ENCODE measurements around the gene ZFP69B.

DNA sequence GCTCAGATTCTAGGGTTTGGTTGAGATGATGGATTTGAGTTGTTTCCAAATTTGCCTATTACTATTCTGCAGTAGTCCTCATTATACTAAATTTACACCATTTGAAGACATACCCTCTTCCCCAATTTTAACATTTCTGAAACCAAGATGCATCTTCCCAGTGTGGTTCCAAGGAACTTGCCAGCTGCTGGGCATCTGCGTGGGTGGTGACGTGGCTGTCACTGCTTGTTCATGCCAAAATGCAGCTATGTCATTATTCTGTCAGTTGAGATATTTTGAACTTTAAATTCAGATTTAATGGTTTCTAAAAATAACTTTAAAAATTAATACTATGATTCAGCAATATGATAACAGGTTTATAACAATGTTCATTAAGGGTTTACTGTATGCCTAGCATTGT lies 28.0 kb downstream of the ZFP69B start:
- no peak for TF ChIP-seq CTCF (optimal IDR thresholded peaks at IDR 0.05 in 1 of 3, IDR thresholded peaks at IDR 0.05 in 1 of 3, conservative IDR thresholded peaks at IDR 0.05 in 1 of 3; ENCODE audit: extremely low read depth in 1 of 3, insufficient read depth in 2 of 3, low read length in 3 of 3)
- no peak for TF ChIP-seq EZH2 (IDR thresholded peaks at IDR 0.05; ENCODE audit: low read length)

Measured in keratinocyte (primary cell).